Measurements from ENCODE around the gene VPS18. TPM values are rescaled to one million over a fixed set of nuclear protein-coding genes. Genes with fewer than 3 reads are reported as not detected.

Gene VPS18
- total RNA-seq, 2 experiments from 2014 or later: 7.8 to 8.8 TPM

- no peak overlapping the region for H3K27ac Mint-ChIP-seq
- peaks cover 27% of the 10 kb centered on the region for H3K4me1 Mint-ChIP-seq (ENCODE audit: low read depth)
- DNase-seq: no peak
- ChIA-PET POLR2A (interaction anchor here (0.6 kb wide), 1 partner anchor 92 kb away, joined by 3 read pairs; no protein-coding TSS in a partner anchor), CTCF (interaction anchor here (0.6 to 7.5 kb wide), 4 partner anchors 8 to 233 kb away, joined by 3 to 74 read pairs (median 13); no protein-coding TSS in a partner anchor)
- peaks cover 42% of the 10 kb centered on the region for H3K27me3 Mint-ChIP-seq
- no peaks in the 10 kb centered on the region for H3K9me3 Mint-ChIP-seq
- H3K4me3 Mint-ChIP-seq: no peak overlapping the region
- intact Hi-C loops (cut with micrococcal nuclease): no loop called here
- no peaks in the 10 kb centered on the region for H3K36me3 Mint-ChIP-seq
Observed at GRCh38 chr15:40932649-40933516, 38.6 kb downstream of the VPS18 start.

DNA sequence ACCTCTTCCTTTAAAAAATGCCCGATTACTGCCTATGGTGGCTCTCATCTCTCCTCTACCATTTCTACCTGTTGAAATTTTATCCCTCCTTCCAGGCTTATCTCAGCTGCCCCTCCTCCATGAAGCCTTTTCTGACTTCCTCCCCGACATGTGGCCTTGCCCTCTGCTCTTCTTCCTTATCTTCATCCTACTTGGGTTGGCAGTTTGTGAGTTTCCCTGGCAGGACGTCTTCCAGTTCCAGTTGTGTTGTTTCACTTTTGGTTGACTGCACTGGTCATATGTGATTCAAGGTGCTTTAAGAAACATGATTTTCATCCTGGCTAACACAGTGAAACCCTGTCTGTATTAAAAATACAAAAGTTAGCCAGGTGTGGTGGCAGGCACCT lies 39.3 kb downstream of the VPS18 start:
- Mint-ChIP-seq H3K27ac (no peak overlapping the region), H3K9me3 (no peaks in the 10 kb centered on the region), H3K4me3 (no peak overlapping the region), H3K4me1 (ENCODE audit: low read depth) (peaks cover 23% of the 10 kb centered on the region), H3K27me3 (peaks cover 39% of the 10 kb centered on the region), H3K36me3 (no peaks in the 10 kb centered on the region)
- no peak for DNase-seq
- ChIA-PET POLR2A (no interaction called here), CTCF (interaction anchor here (0.6 to 7.5 kb wide), 3 partner anchors 8 to 232 kb away, joined by 3 to 74 read pairs (median 5); no protein-coding TSS in a partner anchor)
- intact Hi-C loops (cut with micrococcal nuclease): no loop called here

GRCh38 chr15:40934457-40934856 lies 40.2 kb downstream of the VPS18 start:
- intact Hi-C loops (cut with micrococcal nuclease): no loop called here

DNA sequence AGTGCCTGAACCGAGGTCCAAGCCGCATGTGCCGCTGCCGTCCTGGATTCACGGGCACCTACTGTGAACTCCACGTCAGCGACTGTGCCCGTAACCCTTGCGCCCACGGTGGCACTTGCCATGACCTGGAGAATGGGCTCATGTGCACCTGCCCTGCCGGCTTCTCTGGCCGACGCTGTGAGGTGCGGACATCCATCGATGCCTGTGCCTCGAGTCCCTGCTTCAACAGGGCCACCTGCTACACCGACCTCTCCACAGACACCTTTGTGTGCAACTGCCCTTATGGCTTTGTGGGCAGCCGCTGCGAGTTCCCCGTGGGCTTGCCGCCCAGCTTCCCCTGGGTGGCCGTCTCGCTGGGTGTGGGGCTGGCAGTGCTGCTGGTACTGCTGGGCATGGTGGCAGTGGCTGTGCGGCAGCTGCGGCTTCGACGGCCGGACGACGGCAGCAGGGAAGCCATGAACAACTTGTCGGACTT lies 42.0 kb downstream of the VPS18 start:
- Mint-ChIP-seq H3K27me3 (peaks cover 16% of the 10 kb centered on the region), H3K27ac (no peak overlapping the region), H3K4me1 (ENCODE audit: low read depth) (peaks cover 8% of the 10 kb centered on the region), H3K36me3 (no peaks in the 10 kb centered on the region), H3K9me3 (no peaks in the 10 kb centered on the region), H3K4me3 (no peak overlapping the region)
- DNase-seq: no peak
- intact Hi-C loops (cut with micrococcal nuclease): no loop called here
- CTCF ChIA-PET: no interaction called here
- POLR2A ChIA-PET: no interaction called here

More at GRCh38 chr15:40934457-40934856, 40.2 kb downstream of the VPS18 start:
- H3K36me3 Mint-ChIP-seq: no peaks in the 10 kb centered on the region
- POLR2A ChIA-PET: no interaction called here
- no peaks in the 10 kb centered on the region for H3K9me3 Mint-ChIP-seq
- CTCF ChIA-PET: no interaction called here
- no peak for DNase-seq
- H3K27me3 Mint-ChIP-seq: peaks cover 31% of the 10 kb centered on the region
- H3K4me3 Mint-ChIP-seq: no peak overlapping the region
- no peak overlapping the region for H3K27ac Mint-ChIP-seq
- peaks cover 16% of the 10 kb centered on the region for H3K4me1 Mint-ChIP-seq (ENCODE audit: low read depth)

DNA sequence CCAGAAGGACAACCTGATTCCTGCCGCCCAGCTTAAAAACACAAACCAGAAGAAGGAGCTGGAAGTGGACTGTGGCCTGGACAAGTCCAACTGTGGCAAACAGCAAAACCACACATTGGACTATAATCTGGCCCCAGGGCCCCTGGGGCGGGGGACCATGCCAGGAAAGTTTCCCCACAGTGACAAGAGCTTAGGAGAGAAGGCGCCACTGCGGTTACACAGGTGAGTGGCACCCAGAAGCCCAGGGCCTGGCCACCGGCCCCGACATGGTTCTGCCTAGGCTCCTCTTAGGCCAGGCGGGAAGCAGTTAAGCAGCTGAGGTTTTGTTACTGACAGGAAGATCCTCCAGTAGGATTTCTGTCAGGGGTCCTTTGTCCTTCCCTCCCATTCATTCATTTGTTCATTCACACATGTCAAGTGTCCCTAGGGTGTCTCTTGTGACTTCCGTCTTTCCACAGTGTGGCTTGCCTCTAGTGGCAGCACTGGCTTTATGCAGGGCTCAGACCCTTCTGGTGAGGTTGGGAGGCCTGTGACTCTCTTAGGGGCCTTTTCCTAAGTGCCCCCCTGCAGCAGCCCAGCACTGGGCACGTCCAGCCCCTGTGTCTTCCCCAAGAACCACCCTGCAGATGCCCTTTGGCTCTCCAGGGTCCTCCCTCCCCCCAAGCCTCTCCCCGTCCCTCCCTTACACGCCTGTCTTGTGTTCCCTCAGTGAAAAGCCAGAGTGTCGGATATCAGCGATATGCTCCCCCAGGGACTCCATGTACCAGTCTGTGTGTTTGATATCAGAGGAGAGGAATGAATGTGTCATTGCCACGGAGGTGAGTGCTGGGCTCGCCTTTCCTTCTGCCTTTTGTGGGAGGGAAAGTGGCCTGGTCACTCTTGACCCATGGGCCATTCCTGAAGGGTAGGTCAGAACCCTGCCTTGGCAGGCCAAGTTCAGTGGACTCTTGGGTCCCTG lies 42.7 kb downstream of the VPS18 start:
- ChIA-PET POLR2A (no interaction called here), CTCF (no interaction called here)
- Mint-ChIP-seq H3K36me3 (no peaks in the 10 kb centered on the region), H3K4me3 (no peak overlapping the region), H3K9me3 (no peaks in the 10 kb centered on the region), H3K4me1 (ENCODE audit: low read depth) (peaks cover 10% of the 10 kb centered on the region), H3K27ac (no peak overlapping the region), H3K27me3 (peaks cover 9% of the 10 kb centered on the region)
- no peak for DNase-seq
- intact Hi-C loops (cut with micrococcal nuclease): no loop called here

- peaks cover 4% of the 10 kb centered on the region for H3K27me3 Mint-ChIP-seq
- no peak overlapping the region for H3K27ac Mint-ChIP-seq
- H3K36me3 Mint-ChIP-seq: no peaks in the 10 kb centered on the region
- no peak overlapping the region for H3K4me3 Mint-ChIP-seq
- peak; percentile 26 for DNase-seq
- ChIA-PET POLR2A (no interaction called here), CTCF (interaction anchor here (1.0 kb wide), 1 partner anchor 83 kb away, joined by 3 read pairs; no protein-coding TSS in a partner anchor)
- H3K4me1 Mint-ChIP-seq (ENCODE audit: low read depth): peaks cover 17% of the 10 kb centered on the region
- H3K9me3 Mint-ChIP-seq: no peaks in the 10 kb centered on the region
- intact Hi-C loops (cut with micrococcal nuclease): no loop called here
Observed at GRCh38 chr15:40937762-40938535, 43.7 kb downstream of the VPS18 start.

GRCh38 chr15:40938536-40938870 lies 44.3 kb downstream of the VPS18 start:
- ChIA-PET CTCF (interaction anchor here (1.0 kb wide), 1 partner anchor 82 kb away, joined by 3 read pairs; no protein-coding TSS in a partner anchor), POLR2A (no interaction called here)
- Mint-ChIP-seq H3K9me3 (no peaks in the 10 kb centered on the region), H3K4me3 (no peak overlapping the region), H3K27me3 (peaks cover 1% of the 10 kb centered on the region), H3K4me1 (ENCODE audit: low read depth) (peaks cover 22% of the 10 kb centered on the region), H3K36me3 (no peaks in the 10 kb centered on the region), H3K27ac (no peak overlapping the region)
- no peak for DNase-seq
- intact Hi-C loops (cut with micrococcal nuclease): no loop called here

- DNase-seq: peak; percentile 18
- ChIA-PET CTCF (interaction anchor here (0.6 to 4.8 kb wide), 11 partner anchors 10 to 338 kb away, joined by 3 to 74 read pairs (median 8); partner anchors contain the start of genes CHAC1, DLL4 and VPS18), POLR2A (interaction anchor here (0.9 to 3.7 kb wide), 3 partner anchors 10 to 33 kb away, joined by 3 to 45 read pairs (median 21); partner anchors contain the start of genes CHAC1 and DLL4)
- intact Hi-C loops (cut with micrococcal nuclease): loop anchor here (10.0 kb wide), 1 partner anchor 244 kb away; no protein-coding TSS in a partner anchor
- no peaks in the 10 kb centered on the region for H3K36me3 Mint-ChIP-seq
- H3K9me3 Mint-ChIP-seq: no peaks in the 10 kb centered on the region
- H3K4me3 Mint-ChIP-seq: peak overlapping the region; percentile 10
- no peaks in the 10 kb centered on the region for H3K27me3 Mint-ChIP-seq
- peaks cover 24% of the 10 kb centered on the region for H3K4me1 Mint-ChIP-seq (ENCODE audit: low read depth)
- H3K27ac Mint-ChIP-seq: peak overlapping the region; percentile 56
Observed at GRCh38 chr15:40940296-40940801, 46.1 kb downstream of the VPS18 start.

- Mint-ChIP-seq H3K4me1 (ENCODE audit: low read depth) (peaks cover 30% of the 10 kb centered on the region), H3K36me3 (no peaks in the 10 kb centered on the region), H3K9me3 (no peaks in the 10 kb centered on the region), H3K4me3 (peak overlapping the region; percentile 54), H3K27me3 (no peaks in the 10 kb centered on the region), H3K27ac (peak overlapping the region; percentile 61)
- intact Hi-C loops (cut with micrococcal nuclease): loop anchor here (10.0 kb wide), 1 partner anchor 244 kb away; no protein-coding TSS in a partner anchor
- POLR2A ChIA-PET: interaction anchor here (0.6 to 3.7 kb wide), 8 partner anchors 10 to 427 kb away, joined by 3 to 45 read pairs (median 4); partner anchors contain the start of genes CHAC1, DLL4 and INO80
- DNase-seq: no peak
- CTCF ChIA-PET: interaction anchor here (0.6 to 4.8 kb wide), 27 partner anchors 11 to 294 kb away, joined by 3 to 74 read pairs (median 5); partner anchors contain the start of genes CHAC1, CHP1, DLL4 and DNAJC17
Observed at GRCh38 chr15:40941068-40941527, 46.8 kb downstream of the VPS18 start.

- ChIA-PET POLR2A (interaction anchor here (0.6 to 3.7 kb wide), 10 partner anchors 11 to 426 kb away, joined by 3 to 45 read pairs (median 4); partner anchors contain the start of genes C15orf62, CHAC1, DLL4 and INO80), CTCF (interaction anchor here (0.6 to 4.8 kb wide), 31 partner anchors 11 to 293 kb away, joined by 3 to 74 read pairs (median 4); partner anchors contain the start of genes CHAC1, CHP1, DLL4 and DNAJC17)
- Mint-ChIP-seq H3K36me3 (no peaks in the 10 kb centered on the region), H3K27ac (peak overlapping the region; percentile 61), H3K4me1 (ENCODE audit: low read depth) (peaks cover 31% of the 10 kb centered on the region), H3K9me3 (no peaks in the 10 kb centered on the region), H3K4me3 (peak overlapping the region; percentile 77), H3K27me3 (no peaks in the 10 kb centered on the region)
- DNase-seq: peak; percentile 76
- intact Hi-C loops (cut with micrococcal nuclease): loop anchor here (10.0 kb wide), 1 partner anchor 243 kb away; no protein-coding TSS in a partner anchor
Observed at GRCh38 chr15:40941528-40942336, 47.5 kb downstream of the VPS18 start.
